Activated T-helper 1 cell treated with anti-CD3 and anti-CD28 coated beads, Interleukin-2, amount 50 U/mL, for 16 hours (primary cell): Measurements from ENCODE around the gene ADAMTSL3.
"Not testable (repeated sequence)": the region's sequence is repeated elsewhere in the genome, so short reads cannot be mapped to it uniquely, and the experiment has no call there.

Experiments used
- DNase-seq, 2 donors: peaks; one replicate each; pipeline ENCODE4 v3.0.0-alpha.2; 2020; ENCODE audit warnings: low read depth in 1 of 2, low spot score in 1 of 2

ADAMTSL3 gene

GRCh38 chr15:83697716-83698115, 43.8 kb downstream of the ADAMTSL3 start:
- DNase-seq: no peak

GRCh38 chr15:83698294-83698693, 44.4 kb downstream of the ADAMTSL3 start:
- no peak for DNase-seq

DNA sequence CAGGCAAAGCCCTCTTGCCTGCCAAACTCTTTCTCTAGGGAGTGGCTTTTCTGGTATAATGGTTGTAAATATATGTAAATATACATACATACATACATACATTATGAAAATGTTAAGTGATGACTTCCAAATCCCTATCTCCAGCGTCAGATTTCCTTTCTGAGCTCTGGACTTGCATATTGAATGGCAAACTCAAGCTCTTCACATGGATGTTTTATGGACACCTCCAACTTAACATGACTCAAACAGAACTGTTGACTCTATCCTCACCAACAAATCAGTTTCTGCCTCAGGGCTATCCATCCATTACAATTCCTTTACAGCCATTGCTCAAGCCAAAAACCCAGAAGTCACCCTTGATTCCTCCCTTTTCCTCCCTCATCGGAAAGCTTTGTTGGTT, 45.1 kb downstream of the ADAMTSL3 start:
- no peak for DNase-seq

- DNase-seq: no peak
Measured at GRCh38 chr15:83700082-83700481, 46.2 kb downstream of the ADAMTSL3 start.

DNA sequence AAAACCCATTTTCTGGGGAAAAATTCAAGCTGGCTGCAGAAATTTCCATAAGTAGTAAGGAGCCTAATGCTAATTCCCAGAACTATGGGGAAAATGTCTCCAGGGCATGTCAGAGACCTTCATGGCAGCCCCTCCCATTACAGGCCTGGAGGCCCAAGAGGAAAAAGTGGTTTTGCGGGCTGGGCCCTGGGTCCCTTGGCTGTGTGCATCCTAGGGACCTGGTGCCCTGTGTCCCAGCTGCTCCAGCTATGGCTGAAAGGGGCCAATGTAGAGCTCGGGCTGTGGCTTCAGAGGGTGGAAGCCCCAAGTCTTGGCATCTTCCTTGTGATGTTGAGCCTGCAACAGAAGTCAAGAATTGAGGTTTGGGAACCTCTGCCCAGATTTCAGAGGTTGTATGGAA, 48.4 kb downstream of the ADAMTSL3 start:
- not testable (repeated sequence) for DNase-seq

- DNase-seq: no peak
Measured at GRCh38 chr15:83708328-83708727, 54.4 kb downstream of the ADAMTSL3 start.

- no peak for DNase-seq
Measured at GRCh38 chr15:83709241-83709640, 55.3 kb downstream of the ADAMTSL3 start.

DNA sequence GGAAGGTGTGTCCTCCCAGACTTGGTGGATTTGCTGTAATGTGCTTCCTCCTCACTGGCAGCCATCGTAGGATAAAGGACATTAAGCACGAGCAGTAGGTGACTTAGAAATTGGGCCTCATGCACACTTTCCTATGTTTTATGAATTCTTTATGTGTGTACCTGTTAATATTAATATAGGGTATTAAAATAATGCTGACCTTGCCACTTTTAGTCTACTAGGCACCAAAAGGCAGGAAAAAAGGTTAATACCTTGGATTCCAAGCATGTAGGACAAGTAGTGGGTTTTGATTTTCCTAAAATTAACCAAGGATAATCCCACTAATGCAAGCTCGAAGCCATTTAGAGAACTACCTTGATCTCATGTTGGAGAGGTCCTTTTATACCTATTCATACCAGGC, 55.9 kb downstream of the ADAMTSL3 start:
- no peak for DNase-seq

DNA sequence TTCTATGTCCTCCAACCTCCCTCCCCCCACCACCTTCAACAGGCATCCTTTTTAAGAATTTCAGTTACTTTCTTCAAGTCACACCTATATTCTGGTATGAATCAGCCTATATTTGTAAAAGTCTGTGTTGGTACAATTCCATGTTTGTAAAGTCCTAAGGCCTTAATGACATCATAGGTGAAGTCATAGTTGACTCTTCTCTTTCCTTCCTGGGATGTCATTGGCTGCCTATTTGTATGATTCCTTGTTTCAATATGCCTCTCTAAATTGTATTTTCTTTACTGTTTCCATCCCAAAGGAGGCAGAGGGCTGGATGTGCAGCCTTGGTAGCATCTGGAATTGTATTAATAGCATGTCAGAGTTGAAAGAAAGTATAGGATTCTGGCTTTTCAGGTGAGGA, 56.5 kb downstream of the ADAMTSL3 start:
- no peak for DNase-seq

GRCh38 chr15:83711236-83711635, 57.3 kb downstream of the ADAMTSL3 start:
- DNase-seq: no peak

DNA sequence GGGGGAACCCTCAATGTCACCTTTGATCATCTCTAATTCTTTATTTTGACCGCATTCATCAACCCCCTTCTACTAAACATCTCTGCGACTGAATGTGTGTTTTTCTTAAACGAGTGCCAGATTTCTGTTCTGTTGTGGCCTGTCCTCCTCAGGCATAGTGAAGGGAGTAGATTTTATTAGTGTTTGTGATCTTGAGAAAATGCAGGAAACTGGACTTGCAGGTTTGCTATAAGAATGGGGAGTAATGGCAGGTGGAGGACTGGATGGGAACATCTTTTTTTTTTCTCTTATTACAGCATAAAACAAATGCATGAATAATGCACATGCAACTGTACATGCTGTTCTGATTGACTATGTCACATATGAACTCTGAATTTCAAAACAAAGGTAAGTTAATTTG, 59.3 kb downstream of the ADAMTSL3 start:
- no peak for DNase-seq

DNA sequence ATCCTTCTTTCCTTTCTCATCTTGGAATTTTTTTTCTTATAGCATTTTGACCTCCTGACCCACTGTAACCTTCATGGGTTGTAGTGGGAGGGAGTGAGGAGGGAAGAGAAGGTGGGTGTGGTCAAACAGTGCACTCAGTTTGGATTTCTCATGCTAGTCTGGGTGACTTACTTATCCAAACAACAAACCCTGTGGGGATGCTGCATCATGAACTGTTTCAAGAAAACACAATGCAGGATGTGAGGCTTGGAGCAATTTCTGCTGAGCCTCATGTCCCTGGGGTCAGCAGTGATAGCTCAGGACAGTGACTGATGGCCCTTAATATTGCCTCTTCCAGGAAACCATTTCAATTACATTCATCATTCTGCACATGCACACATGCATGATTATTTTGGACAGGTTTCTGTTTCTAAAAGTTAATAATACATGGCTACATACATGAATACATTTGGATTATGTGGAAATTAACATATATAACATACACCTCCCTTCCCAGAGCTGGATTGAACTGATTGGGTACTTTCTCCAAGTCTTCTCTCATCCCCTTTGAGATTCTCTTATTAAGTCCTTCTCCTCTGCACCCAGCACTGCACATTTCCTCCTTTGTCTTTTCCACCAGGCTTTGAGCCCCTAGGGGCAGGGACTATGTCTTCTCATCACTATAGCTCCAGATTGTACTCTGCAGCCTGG, 61.2 kb downstream of the ADAMTSL3 start:
- no peak for DNase-seq

- no peak for DNase-seq
Measured at GRCh38 chr15:83716605-83717004, 62.7 kb downstream of the ADAMTSL3 start.

DNA sequence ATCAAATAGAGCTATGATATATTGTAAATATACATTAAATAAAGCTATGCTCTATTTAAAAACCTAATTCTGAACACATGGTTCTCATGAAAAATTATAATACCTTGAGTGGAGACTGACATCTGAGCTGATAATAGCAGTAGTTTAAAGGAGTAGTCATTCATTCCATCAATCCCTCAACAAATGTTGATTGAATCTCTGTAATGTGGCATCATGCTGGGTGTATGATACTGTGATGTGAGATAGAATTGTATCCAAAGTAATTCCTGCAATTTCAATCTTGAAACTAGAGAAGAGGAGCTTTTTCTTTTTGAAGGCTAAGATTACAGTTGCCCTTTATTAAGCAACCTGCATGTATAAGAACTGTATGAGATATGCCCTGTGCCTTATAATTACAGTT, 63.1 kb downstream of the ADAMTSL3 start:
- DNase-seq: no peak

DNA sequence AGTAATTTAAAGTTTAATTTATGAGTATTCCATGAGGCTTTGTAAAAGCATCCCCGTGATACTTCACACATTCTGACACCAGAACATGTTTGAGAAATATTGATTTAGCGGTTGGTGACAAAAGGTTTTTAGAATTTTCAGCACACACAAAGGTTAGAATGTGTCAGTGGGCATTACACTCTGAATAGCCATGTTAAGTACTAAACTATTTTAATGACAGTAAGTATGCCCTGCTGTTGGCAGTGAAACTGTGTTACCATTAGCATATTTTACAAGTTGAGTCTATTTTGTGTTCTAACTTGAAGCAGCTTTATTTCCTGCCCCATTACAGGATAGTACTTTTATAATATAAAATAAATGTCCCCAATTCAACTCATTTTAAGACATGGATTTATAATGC, 66.5 kb downstream of the ADAMTSL3 start:
- DNase-seq: no peak

GRCh38 chr15:83721031-83721430, 67.1 kb downstream of the ADAMTSL3 start:
- no peak for DNase-seq

- DNase-seq: no peak
Measured at GRCh38 chr15:83721981-83722380, 68.1 kb downstream of the ADAMTSL3 start.

GRCh38 chr15:83723216-83723615, 69.3 kb downstream of the ADAMTSL3 start:
- DNase-seq: no peak

DNA sequence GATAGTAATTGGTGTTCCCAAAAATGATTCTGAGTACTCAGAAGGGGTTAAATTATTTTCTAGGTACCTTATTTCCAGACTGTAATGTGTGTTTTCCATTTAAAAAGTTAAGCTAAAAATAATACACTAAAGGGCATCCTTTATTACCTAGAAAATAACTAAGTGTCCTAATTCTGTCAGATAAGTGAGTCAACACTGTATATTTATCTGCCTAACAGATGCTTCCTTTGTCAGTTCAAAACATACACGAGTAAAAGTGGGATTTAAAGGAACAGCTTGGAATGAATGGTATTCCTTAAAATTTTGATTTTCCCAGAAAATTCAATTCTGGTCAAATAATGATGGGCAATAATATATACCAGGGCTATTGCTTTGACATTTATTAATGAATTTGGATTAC, 78.3 kb downstream of the ADAMTSL3 start:
- no peak for DNase-seq

DNA sequence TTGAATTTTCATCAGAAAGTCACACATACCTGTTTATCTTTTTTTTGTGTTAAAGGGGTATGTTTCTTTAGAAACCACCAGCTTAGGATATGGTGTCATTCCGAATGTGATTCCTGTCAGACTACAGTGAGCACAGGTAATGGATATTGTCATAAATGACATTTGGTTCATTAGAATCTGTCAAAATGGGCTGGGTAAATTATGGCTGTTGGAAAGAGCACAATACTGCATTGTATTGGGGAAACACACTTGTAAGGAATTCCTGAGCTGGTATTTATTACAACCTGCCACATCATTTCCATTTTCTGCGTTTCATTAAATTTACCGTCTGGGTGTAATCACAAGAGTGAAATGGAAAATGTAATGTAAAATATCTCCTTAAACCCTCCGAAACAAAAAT, 78.8 kb downstream of the ADAMTSL3 start:
- DNase-seq: no peak

DNA sequence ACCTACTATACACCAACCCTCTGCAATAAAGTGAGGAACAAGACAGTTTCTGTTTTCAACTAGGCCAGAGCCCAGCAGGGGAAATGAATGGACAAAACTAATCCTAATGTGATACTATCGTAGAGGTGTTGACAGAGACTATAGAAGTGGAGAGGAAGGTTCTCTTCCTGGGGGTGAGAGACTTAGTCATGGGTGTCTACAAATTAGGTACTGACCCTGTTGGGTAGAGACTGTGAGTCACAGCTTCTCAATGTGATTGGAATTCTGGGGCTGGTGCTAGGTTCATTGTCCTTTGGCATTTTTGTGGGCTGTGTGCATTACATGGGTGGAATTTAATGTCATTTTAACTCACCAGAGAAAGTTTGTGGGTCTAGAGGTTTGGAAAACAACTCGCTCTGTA, 79.3 kb downstream of the ADAMTSL3 start:
- DNase-seq: no peak

DNA sequence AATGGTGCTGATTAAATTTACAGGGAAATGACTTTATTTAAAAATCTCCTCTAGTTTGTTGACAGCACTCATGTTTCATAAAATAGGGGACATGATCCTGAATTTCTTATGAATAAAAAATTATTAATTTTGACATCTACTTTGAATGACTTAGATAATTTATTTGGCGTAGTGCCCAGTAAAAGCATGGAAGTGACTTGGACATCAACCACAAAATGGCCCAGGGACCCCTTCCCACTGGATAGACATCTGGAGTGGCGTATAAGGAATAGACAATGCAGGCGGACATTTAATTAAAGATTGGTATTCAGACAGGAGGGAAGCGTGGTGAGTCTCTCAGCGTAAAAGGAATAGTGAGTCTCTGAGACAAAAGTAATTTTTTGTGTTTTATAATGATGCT, 79.8 kb downstream of the ADAMTSL3 start:
- no peak for DNase-seq

DNA sequence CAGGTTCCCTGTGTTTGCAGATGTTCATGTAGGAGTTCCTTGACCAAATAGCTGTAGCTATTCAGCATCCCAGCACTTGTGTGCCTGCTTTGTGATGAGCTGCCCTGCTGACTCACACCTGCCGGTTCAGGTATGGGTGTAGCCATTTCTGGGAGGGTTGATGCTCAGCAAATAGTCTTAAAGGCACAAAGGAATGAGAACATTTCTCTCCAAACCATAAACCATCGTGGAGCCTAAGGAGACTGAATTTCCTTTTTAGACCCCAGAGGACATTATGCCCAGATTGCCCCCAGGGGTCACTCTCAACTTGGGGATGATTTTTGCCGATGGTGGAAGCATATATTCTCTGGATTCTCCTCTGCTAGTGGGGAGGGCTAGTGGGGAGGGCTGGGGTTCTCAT, 80.6 kb downstream of the ADAMTSL3 start:
- DNase-seq: no peak

GRCh38 chr15:83739629-83740028, 85.7 kb downstream of the ADAMTSL3 start:
- no peak for DNase-seq
